GM04503 (cell line): Measurements from ENCODE around the gene TRAF4.
"Not testable (repeated sequence)": the region's sequence is repeated elsewhere in the genome, so short reads cannot be mapped to it uniquely, and the experiment has no call there.

Experiments
- DNase-seq: peaks from one replicate; pipeline ENCODE4 v3.0.0-alpha.2; 2012; ENCODE audit warnings: low read depth

The TRAF4 gene

GRCh38 chr17:28748852-28749515 is 5.2 kb downstream of the TRAF4 start:
- no peak for DNase-seq

GRCh38 chr17:28749516-28750177 is 5.8 kb downstream of the TRAF4 start:
- no peak for DNase-seq

GRCh38 chr17:28750178-28751047 is 6.6 kb downstream of the TRAF4 start:
- DNase-seq: no peak

- DNase-seq: no peak
These were observed 8.0 kb downstream of the TRAF4 start for GRCh38 chr17:28751600-28752366.

DNA sequence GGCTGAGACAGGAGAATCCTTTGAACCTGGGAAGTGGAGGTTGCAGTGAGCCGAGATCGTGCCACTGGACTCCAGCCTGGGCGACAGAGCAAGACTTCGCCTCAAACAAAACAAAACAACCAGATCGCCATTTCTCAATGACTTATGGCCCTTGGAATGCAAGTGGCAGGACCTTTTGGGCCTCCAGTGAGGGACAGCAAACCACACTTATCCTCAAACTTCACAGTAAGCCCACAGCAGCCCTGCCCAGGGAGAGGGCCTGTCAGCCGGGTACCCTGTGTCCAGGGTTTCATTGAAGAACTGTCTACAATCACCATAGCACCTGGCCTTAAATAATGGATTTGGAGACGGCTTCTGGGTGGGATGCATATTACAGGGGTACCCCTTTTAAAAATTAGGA is 11.7 kb downstream of the TRAF4 start:
- no peak for DNase-seq

GRCh38 chr17:28756049-28756804 is 12.4 kb downstream of the TRAF4 start:
- DNase-seq: no peak

DNA sequence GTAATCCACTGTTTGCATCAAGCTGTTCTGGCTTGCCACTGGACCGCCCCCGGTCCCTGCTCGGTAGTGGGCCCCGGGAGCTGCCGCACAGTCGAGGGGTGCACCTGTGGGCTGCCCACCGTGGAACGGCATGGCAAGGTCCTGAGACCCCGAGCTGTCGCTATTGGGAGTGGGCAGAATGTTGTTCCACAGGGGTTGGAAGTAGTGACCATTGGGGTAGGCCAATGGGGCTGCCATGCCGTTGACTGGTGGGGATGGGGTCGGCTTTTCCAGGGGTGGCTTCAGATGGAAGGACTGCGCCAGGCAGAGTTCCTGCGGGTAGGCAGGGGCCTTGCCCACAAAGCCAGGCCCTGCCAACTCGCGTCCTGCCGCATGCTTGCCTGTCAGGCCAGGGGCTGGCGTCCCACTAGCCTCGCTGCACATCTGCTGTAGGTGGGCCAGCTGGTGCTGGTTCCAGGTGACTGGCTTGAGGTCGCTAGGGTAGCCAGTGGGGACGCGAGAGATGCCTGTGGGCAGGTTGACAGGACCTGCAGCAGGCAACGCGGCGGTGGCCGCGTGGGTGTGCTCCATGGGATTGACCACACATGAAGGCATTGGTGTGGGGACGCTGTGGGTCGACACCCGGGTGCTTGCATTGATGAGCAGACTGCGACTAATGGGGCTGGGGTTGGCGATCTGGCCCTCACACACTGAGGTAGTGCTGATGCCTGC is 14.8 kb downstream of the TRAF4 start:
- DNase-seq: no peak

GRCh38 chr17:28759256-28759865 is 15.6 kb downstream of the TRAF4 start:
- DNase-seq: no peak

DNA sequence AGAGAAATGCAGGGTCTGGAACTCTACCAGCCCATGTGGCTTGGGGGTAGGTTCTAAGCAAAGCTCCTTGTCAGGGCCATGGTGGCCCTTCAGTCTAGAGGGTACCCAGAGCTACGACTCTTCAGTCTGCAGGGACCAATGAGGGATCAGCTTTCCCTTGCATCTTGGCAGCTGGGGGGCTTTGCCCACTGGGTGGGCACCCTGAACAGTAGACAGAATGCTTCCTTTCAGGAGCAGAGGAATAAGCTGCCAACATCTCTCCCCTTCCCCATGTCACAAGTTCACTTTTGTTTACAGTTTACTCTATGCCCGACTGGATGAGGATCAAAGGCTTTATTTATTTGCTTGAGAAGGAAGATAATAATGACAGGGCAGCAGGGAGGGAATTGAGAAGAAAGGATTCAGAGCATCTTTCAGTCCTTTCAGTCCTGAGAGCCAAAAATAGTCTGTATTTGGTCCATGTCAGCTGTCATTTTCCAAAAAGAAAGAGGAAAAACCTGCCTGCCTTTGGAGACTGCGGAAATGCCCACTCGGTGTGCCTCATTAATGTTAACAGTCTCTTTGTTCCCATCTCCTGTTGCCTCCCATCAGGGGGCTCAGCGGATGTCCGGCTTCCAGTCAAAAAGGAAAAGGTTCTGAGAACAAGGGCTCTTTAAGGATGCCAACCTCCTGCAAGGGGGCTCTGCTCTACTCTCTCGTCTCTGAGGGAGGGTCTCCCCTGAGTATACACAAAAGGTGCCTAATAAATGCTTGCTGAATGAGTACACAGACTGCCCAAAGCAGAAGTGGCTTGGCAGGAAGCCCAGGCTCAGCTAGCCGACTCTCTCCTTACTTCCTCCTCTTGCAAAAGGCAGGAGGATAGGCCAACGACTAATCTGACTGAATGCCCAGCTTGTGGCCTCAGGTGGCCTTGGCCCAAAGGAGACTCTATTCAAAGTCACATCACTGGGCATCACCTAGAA is 17.1 kb downstream of the TRAF4 start:
- DNase-seq: no peak

DNA sequence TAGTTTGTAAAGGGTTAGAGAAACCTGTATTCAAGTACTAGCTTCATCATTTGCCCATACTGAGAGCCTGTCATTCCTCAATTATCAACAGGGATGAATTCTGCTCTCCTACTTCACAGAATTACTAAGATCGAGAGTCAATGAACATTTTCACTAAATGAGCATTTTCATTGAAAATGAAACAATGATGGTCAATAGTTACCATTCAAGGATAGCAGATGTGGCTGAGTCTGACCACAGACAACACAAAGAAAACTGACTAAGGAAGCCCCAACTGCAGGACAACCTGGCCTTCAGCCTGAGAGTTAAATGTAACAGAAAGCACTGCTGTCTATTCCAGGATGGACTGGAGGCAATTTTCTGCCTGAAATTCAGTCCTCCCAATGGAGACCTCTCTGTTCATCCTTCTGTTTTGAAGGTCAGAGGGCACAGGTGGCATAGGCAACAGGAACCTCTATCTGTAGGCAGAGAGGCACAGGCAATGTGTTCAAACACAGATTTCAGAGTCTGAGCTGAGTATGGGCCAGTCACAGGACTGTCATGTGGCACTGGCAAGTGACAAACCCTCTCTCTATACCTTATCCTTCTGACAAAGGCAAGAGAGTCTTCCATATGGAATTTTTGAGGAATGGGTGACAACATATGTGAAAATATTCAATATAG is 19.5 kb downstream of the TRAF4 start:
- no peak for DNase-seq

GRCh38 chr17:28763804-28764266 is 20.0 kb downstream of the TRAF4 start:
- no peak for DNase-seq

DNA sequence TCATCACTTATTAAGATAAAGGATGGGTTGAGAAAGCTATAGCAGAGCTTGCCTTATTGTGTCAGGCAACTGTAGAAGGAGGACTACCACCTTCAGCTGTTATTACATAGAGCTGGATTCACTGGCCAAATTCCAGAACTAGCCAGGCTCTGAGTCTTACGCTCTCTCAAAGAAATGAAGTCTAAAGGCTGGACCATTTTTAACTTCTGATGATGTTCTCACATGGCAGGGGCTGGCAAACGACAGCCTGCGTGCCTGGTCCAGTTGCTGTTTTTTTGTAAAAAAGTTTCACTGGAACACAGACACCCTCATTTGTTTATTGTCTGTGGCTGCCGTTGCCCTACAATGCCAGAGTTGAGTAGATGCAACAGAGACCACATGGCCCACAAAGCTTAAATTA is 21.2 kb downstream of the TRAF4 start:
- no peak for DNase-seq

DNA sequence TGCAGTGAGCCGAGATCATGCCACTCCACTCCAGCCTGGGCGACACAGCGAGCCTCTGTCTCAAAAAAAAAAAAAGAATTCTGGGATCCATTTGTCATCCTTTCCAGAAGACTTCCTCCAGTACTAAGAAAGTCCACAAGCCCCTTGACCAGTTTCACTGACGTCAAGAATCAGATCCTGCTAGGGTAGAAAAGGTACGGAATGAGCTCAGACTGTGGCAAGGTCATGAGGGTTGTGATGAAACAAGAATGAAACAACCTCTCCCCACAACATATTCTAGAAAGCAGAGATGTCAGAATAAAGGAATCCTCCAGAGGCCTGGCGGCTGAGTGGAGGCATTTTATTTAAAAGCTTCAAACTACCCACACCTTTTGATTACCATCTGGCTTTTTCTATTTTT is 29.9 kb downstream of the TRAF4 start:
- DNase-seq: no peak

DNA sequence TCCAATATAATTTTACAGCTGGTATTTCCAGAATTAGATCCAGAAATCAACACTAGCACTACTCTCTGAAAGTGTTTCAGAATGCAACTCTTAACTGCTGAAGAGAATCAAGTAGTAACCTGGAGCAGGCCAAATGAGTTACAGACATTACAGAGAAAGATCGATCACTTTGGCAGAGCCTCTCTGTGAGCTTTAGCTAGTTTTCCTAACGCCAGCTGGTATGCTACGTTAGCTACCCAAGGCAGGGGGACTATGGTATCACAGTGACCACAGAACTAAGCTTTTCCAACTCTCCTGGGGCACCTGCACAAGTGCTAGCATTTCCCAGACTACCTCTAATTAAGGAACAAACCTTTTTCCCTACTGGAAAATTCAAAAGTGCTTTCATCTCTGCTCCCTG is 30.4 kb downstream of the TRAF4 start:
- DNase-seq: no peak

DNA sequence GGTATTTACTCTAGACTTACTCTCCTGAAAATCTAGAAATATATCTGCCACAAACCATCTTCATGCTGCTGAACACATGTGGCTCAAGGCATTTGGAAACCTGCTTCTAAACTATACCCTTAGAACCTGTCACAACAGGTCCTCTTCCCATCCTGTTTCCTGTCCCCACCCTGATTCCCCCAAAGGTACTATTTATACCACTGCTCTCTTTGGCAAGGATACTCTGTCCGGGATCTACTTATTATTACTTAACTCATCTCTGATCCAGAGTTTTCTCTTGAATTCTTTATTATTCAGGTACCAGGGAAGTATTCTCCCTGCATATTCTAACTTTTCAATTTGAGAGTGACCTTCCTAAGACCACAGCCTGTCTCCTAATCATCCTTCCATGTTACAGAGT is 33.4 kb downstream of the TRAF4 start:
- no peak for DNase-seq

- DNase-seq: not testable (repeated sequence)
These were observed 35.8 kb downstream of the TRAF4 start for GRCh38 chr17:28779601-28780000.

DNA sequence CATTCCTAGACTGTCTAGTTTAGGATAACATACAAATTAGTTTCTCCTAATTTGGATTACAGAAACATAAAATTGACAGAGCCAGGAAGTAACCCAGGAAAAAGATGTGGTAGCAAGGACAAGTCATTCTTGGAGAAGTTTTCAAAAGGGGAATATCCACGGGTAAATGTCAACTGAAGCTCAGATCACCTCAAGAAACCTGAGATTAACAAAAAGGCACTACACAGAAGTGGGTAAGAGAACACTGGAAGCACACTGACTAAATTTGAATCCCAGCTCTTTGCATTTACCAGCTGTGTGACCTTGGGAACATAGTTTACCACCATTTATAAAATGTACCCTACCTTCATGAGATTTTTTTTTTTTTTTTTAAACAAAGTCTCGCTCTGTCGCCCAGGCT is 39.4 kb downstream of the TRAF4 start:
- DNase-seq: no peak

DNA sequence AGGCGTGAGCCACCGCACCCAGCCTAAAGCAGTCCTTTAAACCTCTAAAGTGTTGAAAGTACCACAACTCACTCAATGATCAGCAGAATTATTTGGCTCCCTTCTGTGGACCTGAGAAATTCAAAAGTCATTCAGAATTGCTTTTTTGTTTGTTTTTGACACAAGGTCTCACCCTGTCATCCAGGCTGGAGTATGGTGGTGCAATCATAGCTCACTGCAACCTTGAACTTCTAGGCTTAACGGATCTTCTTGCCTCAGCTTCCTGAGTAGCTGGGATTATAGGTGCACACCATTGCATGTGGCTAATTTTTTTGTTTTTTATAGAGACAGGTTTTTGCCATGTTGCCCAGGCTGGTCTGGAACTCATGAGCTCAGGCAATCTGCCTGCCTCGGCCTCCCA is 44.3 kb downstream of the TRAF4 start:
- no peak for DNase-seq
